Measurements from ENCODE around the gene RIPOR3.
"Not testable (repeated sequence)": the region's sequence is repeated elsewhere in the genome, so short reads cannot be mapped to it uniquely, and the experiment has no call there.

Gene RIPOR3

GRCh38 chr20:50704514-50704913, 13.2 kb upstream of the RIPOR3 start:
- Histone ChIP-seq H3K36me3 (ENCODE audit: low read length) (no peaks in the 10 kb centered on the region), H3K79me2 (ENCODE audit: insufficient read depth, low read length) (no peaks in the 10 kb centered on the region), H3K9me2 (replicated peaks; ENCODE audit: insufficient read depth, low read length) (no peaks in the 10 kb centered on the region), H3K9ac (ENCODE audit: low read length) (no peak overlapping the region), H2AFZ (ENCODE audit: low read depth, low read length, severe bottlenecking) (no peak overlapping the region), H3K27me3 (ENCODE audit: low read length) (no peaks in the 10 kb centered on the region), H4K20me1 (ENCODE audit: low read depth, low read length) (no peaks in the 10 kb centered on the region), H3K4me2 (ENCODE audit: low read depth, low read length, poor library complexity, severe bottlenecking) (no peak overlapping the region), H3K4me3 (ENCODE audit: insufficient read depth, low read length, poor library complexity, severe bottlenecking) (no peak overlapping the region), H3K27ac (ENCODE audit: low read depth, low read length) (no peak overlapping the region), H3F3A (ENCODE audit: insufficient read depth) (no peaks in the 10 kb centered on the region), H3K9me3 (ENCODE audit: insufficient read depth, low read length) (no peaks in the 10 kb centered on the region)
- TF ChIP-seq EZH2phosphoT487 (conservative IDR thresholded peaks at IDR 0.05; ENCODE audit: low read length) (no peak), CTCF (IDR thresholded peaks at IDR 0.05; ENCODE audit: insufficient read depth, low read length, poor library complexity, severe bottlenecking) (no peak)

- not testable (repeated sequence) for H3K79me2 ChIP-seq (ENCODE audit: insufficient read depth, low read length)
Measured at GRCh38 chr20:50703651-50704438, 12.5 kb upstream of the RIPOR3 start.

GRCh38 chr20:50701041-50701963, 10.0 kb upstream of the RIPOR3 start:
- H3K9me2 ChIP-seq (replicated peaks; ENCODE audit: insufficient read depth, low read length): no peaks in the 10 kb centered on the region
- no peaks in the 10 kb centered on the region for H3K79me2 ChIP-seq (ENCODE audit: insufficient read depth, low read length)
- no peak overlapping the region for H3K4me3 ChIP-seq (ENCODE audit: insufficient read depth, low read length, poor library complexity, severe bottlenecking)
- H3K9ac ChIP-seq (ENCODE audit: low read length): no peak overlapping the region
- H3K9me3 ChIP-seq (ENCODE audit: insufficient read depth, low read length): no peaks in the 10 kb centered on the region
- TF ChIP-seq EZH2phosphoT487 (conservative IDR thresholded peaks at IDR 0.05; ENCODE audit: low read length) (no peak), CTCF (IDR thresholded peaks at IDR 0.05; ENCODE audit: insufficient read depth, low read length, poor library complexity, severe bottlenecking) (no peak)
- no peaks in the 10 kb centered on the region for H4K20me1 ChIP-seq (ENCODE audit: low read depth, low read length)
- no peaks in the 10 kb centered on the region for H3F3A ChIP-seq (ENCODE audit: insufficient read depth)
- no peak overlapping the region for H2AFZ ChIP-seq (ENCODE audit: low read depth, low read length, severe bottlenecking)
- no peaks in the 10 kb centered on the region for H3K27me3 ChIP-seq (ENCODE audit: low read length)
- no peak overlapping the region for H3K27ac ChIP-seq (ENCODE audit: low read depth, low read length)
- no peak overlapping the region for H3K4me2 ChIP-seq (ENCODE audit: low read depth, low read length, poor library complexity, severe bottlenecking)
- H3K36me3 ChIP-seq (ENCODE audit: low read length): no peaks in the 10 kb centered on the region

More at GRCh38 chr20:50703651-50704438, 12.5 kb upstream of the RIPOR3 start:
- not testable (repeated sequence) for H3K27ac ChIP-seq (ENCODE audit: low read depth, low read length); H3K4me3 ChIP-seq (ENCODE audit: insufficient read depth, low read length, poor library complexity, severe bottlenecking); H3K36me3 ChIP-seq (ENCODE audit: low read length); H3K9me2 ChIP-seq (replicated peaks; ENCODE audit: insufficient read depth, low read length); H2AFZ ChIP-seq (ENCODE audit: low read depth, low read length, severe bottlenecking); H3F3A ChIP-seq (ENCODE audit: insufficient read depth); H3K27me3 ChIP-seq (ENCODE audit: low read length); H4K20me1 ChIP-seq (ENCODE audit: low read depth, low read length); H3K9me3 ChIP-seq (ENCODE audit: insufficient read depth, low read length); H3K4me2 ChIP-seq (ENCODE audit: low read depth, low read length, poor library complexity, severe bottlenecking); H3K9ac ChIP-seq (ENCODE audit: low read length)
